ENCODE data around the gene DPEP3. TPM values are rescaled to one million over a fixed set of nuclear protein-coding genes. Genes with fewer than 3 reads are reported as not detected.
"Not testable (repeated sequence)": the region's sequence is repeated elsewhere in the genome, so short reads cannot be mapped to it uniquely, and the experiment has no call there.

The DPEP3 gene
- polyA plus RNA-seq (2013, experiment 1 of 2), result not detected
- polyA plus RNA-seq (2013, experiment 2 of 2), result not detected

DNA sequence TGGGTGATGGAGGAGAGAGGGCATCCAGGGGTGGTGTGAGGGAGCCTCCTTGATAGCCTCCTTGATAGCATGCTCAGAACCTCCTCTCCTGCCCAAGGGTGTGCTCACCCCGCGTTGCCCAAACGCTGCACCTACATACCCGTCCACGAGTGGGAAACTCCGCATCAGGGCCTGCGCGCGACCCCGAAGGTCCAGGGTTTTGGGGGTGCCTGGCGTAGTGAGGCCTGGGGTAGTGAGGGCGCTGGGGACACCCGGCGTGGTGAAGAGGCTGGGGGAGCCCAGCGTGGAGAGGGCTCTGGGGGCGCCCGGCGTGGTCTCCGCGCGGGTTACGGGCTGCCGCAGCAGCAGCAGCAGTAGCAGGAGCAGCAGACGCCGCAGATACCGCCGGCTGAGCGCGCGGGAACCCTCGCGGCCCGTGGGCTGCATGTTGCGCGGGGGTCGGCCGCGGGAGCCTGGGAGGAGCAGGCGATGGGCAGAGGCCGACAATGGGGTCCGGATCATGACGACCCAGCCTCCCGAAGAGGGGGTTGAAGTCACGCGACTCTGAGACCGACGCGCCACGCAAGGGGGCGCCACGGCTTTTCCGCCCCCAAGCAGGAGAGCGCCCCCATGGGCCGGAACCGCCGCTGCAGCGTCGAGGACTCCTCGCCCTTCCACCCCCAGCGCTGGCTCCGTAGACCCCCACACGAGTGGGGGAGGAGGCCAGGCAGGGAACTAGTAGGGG is at the start of gene DPEP3:
Gene DPEP3, minus strand, starts transcription at position 545 of the 724 bp plus-strand sequence. Its CDS starts 119 bp downstream, at position 426.
- Histone ChIP-seq H3K36me3 (ENCODE audit: insufficient read depth, low read length) (no peaks in the 10 kb centered on the region), H3K4me3 (ENCODE audit: low read length) (no peak within 1 kb of the TSS), H3K9me3 (ENCODE audit: insufficient read depth, low read depth, low read length) (no peaks in the 10 kb centered on the region), H3K27ac (ENCODE audit: low read depth, low read length) (no peak within 1 kb of the TSS), H3K27me3 (ENCODE audit: insufficient read depth, low read length) (no peaks in the 10 kb centered on the region), H3K9ac (ENCODE audit: low read depth, low read length) (no peak within 1 kb of the TSS), H3K4me1 (ENCODE audit: insufficient read depth, low read length) (no peaks in the 10 kb centered on the region)
- 91% methylated on average over 62 of the region's 62 CpGs for WGBS

GRCh38 chr16:68028996-68029395 is 48.7 kb upstream of the DPEP3 start:
- no peak overlapping the region for H3K9ac ChIP-seq (ENCODE audit: low read depth, low read length)
- H3K9me3 ChIP-seq (ENCODE audit: insufficient read depth, low read depth, low read length), result no peaks in the 10 kb centered on the region
- no peaks in the 10 kb centered on the region for H3K4me1 ChIP-seq (ENCODE audit: insufficient read depth, low read length)
- H3K4me3 ChIP-seq (ENCODE audit: low read length), result no peak overlapping the region
- no peaks in the 10 kb centered on the region for H3K27me3 ChIP-seq (ENCODE audit: insufficient read depth, low read length)
- H3K27ac ChIP-seq (ENCODE audit: low read depth, low read length), result no peak overlapping the region
- peaks cover 32% of the 10 kb centered on the region for H3K36me3 ChIP-seq (ENCODE audit: insufficient read depth, low read length)
- WGBS, result 96% methylated on average over 3 of the region's 3 CpGs

DNA sequence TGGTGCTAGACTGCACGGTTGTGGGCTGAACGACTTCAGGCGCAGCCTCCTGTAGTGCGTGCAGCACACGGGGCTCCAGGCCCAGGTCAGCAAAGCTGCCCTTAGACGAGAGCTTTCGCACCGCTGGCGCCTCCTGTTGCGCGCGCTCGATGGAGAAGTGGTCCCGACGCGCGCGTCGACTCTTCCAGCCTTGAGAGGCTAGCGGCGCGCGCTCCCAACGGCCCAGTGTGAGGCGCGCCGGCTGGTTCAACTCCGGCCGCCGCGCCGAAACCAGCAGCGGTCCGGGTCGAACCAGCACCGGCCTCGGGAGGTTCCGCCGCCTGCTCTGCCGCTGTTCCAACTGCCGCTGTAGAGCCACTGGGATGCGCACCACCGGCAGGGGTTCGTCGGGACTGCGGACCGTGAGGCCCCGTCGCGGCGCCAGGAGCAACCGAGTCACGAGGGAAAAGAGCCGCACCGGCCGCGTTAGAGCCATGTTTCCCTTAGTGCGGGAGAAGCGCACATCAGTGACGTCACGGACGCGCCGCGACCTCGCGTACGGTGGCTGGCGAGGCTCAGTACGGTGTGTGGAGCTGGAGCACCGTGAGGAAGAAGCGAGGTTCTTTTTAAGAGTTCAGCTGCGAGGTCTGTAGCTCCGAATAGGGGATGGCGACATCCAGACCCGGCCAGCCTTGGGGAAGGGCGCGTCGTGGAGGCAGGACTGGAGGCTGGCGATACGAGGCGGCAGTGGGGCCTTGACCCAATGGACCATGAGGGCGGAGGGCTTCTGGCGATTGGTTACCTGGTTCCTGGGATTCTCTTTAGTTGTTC is 42.6 kb upstream of the DPEP3 start, which contains the start of the genes DDX28 and DUS2:
Gene DDX28, minus strand, starts transcription at position 505 of the 810 bp plus-strand sequence. Its CDS starts 30 bp downstream, at position 475.
Gene DUS2, plus strand, starts transcription at position 557 of the 810 bp plus-strand sequence. CDS start 14,740 bp downstream, outside the sequence.
- WGBS, result under 1% methylated on average over 84 of the region's 84 CpGs
- Histone ChIP-seq H3K4me1 (ENCODE audit: insufficient read depth, low read length) (peaks cover 5% of the 10 kb centered on the region; the same call in 1 of the 2 replicates), H3K36me3 (ENCODE audit: insufficient read depth, low read length) (peaks cover 29% of the 10 kb centered on the region), H3K4me3 (ENCODE audit: low read length) (peak within 1 kb of the TSS; percentile 78), H3K9me3 (ENCODE audit: insufficient read depth, low read depth, low read length) (no peaks in the 10 kb centered on the region), H3K27ac (ENCODE audit: low read depth, low read length) (peak within 1 kb of the TSS; percentile 95), H3K27me3 (ENCODE audit: insufficient read depth, low read length) (no peaks in the 10 kb centered on the region), H3K9ac (ENCODE audit: low read depth, low read length) (peak within 1 kb of the TSS; percentile 97)

GRCh38 chr16:68022278-68022727 is 42.0 kb upstream of the DPEP3 start:
- peak overlapping the region; percentile 95 for H3K27ac ChIP-seq (ENCODE audit: low read depth, low read length)

DNA sequence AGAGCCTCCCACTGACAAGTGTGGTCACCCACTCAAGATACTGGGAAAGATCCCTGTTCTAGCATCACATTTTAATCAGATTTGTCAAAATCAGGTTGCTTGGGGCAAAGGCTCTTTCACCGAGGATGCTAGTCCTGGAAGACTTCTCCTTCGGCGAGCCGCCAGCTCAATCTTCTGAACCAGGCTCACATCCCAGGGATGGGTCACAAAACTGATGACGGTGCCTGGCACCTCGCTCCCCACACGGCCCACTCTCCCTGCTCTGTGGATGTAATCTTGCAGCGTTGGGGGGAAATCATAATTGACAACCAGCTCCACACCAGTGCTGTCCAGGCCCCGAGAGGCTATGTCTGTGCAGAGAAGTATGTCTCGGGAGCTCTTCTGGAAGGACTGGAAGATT is 41.2 kb upstream of the DPEP3 start:
- WGBS, result 92% methylated on average over 10 of the region's 10 CpGs
- H3K4me3 ChIP-seq (ENCODE audit: low read length), result peak overlapping the region; percentile 78

More at GRCh38 chr16:68022278-68022727, 42.0 kb upstream of the DPEP3 start:
- peaks cover 27% of the 10 kb centered on the region for H3K36me3 ChIP-seq (ENCODE audit: insufficient read depth, low read length)
- peak overlapping the region; percentile 97 for H3K9ac ChIP-seq (ENCODE audit: low read depth, low read length)
- H3K4me3 ChIP-seq (ENCODE audit: low read length), result peak overlapping the region; percentile 78
- H3K9me3 ChIP-seq (ENCODE audit: insufficient read depth, low read depth, low read length), result no peaks in the 10 kb centered on the region
- WGBS, result 17% methylated on average over 19 of the region's 19 CpGs
- peaks cover 5% of the 10 kb centered on the region; the same call in 1 of the 2 replicates for H3K4me1 ChIP-seq (ENCODE audit: insufficient read depth, low read length)
- H3K27me3 ChIP-seq (ENCODE audit: insufficient read depth, low read length), result no peaks in the 10 kb centered on the region

DNA sequence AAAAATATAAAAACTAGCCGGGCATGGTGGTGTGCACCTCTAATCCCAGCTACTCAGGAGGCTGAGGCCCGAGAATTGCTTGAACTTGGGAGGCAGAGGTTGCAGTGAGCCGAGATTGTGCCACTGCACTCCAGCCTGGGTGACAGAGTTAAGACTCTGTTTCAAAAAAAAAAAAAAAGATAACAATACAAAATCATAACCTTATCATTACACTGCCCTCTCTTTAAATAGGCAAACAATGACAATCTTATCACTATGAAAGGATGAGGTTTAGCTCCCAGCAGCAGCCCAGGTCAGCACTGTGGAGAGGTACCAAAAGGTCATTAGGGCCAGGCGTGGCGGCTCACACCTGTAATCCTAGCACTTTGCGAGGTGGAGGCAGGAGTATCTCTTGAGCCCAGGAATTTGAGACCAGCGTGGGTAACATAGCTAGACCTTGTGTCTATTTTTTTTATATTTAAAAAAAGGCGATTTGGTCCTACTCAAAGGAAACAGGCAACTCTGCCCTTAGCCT is 38.9 kb upstream of the DPEP3 start:
- H3K4me3 ChIP-seq (ENCODE audit: low read length), result no peak overlapping the region
- WGBS, result 85% methylated on average over 8 of the region's 8 CpGs

More for the DNA sequence above, 41.2 kb upstream of the DPEP3 start:
- H3K27ac ChIP-seq (ENCODE audit: low read depth, low read length), result no peak overlapping the region
- H3K9me3 ChIP-seq (ENCODE audit: insufficient read depth, low read depth, low read length), result no peaks in the 10 kb centered on the region
- H3K9ac ChIP-seq (ENCODE audit: low read depth, low read length), result no peak overlapping the region
- peaks cover 24% of the 10 kb centered on the region for H3K36me3 ChIP-seq (ENCODE audit: insufficient read depth, low read length)
- no peaks in the 10 kb centered on the region for H3K27me3 ChIP-seq (ENCODE audit: insufficient read depth, low read length)
- H3K4me1 ChIP-seq (ENCODE audit: insufficient read depth, low read length), result peaks cover 5% of the 10 kb centered on the region; the same call in 1 of the 2 replicates

GRCh38 chr16:68015681-68016080 is 35.4 kb upstream of the DPEP3 start, which contains the start of gene DPEP2NB:
Gene DPEP2NB (minus strand): TSS chr16:68015911. CDS start chr16:68015770, 141 bp downstream.
- Histone ChIP-seq H3K27me3 (ENCODE audit: insufficient read depth, low read length) (no peaks in the 10 kb centered on the region), H3K9me3 (ENCODE audit: insufficient read depth, low read depth, low read length) (no peaks in the 10 kb centered on the region), H3K9ac (ENCODE audit: low read depth, low read length) (no peak within 1 kb of the TSS), H3K4me3 (ENCODE audit: low read length) (no peak within 1 kb of the TSS), H3K27ac (ENCODE audit: low read depth, low read length) (no peak within 1 kb of the TSS), H3K36me3 (ENCODE audit: insufficient read depth, low read length) (no peaks in the 10 kb centered on the region), H3K4me1 (ENCODE audit: insufficient read depth, low read length) (no peaks in the 10 kb centered on the region)
- 88% methylated on average over 5 of the region's 5 CpGs for WGBS

More for the DNA sequence above, 38.9 kb upstream of the DPEP3 start:
- Histone ChIP-seq H3K4me1 (ENCODE audit: insufficient read depth, low read length) (peaks cover 5% of the 10 kb centered on the region; the same call in 1 of the 2 replicates), H3K36me3 (ENCODE audit: insufficient read depth, low read length) (peaks cover 12% of the 10 kb centered on the region), H3K9ac (ENCODE audit: low read depth, low read length) (no peak overlapping the region), H3K27ac (ENCODE audit: low read depth, low read length) (no peak overlapping the region), H3K27me3 (ENCODE audit: insufficient read depth, low read length) (no peaks in the 10 kb centered on the region), H3K9me3 (ENCODE audit: insufficient read depth, low read depth, low read length) (no peaks in the 10 kb centered on the region)

DNA sequence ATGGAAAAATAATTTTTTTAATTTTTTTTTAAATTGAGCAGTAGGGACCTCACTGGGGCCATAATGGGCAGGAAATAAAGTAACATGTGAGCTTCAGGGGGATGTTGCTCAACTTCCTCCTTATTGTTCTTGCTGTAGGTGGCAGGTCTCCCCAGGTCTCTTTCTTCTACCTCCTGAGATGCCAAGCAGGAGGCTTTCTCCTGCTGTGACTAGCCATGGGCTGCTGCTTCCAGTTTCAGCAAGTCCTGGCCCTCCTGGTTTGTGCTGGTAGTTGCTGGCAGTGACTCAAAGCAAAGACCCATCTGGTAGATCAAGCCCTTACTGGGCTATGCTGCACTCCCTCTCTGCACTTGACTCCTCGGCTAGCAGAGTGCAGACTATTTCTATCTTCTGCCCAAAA is 33.1 kb upstream of the DPEP3 start:
- Histone ChIP-seq H3K4me1 (ENCODE audit: insufficient read depth, low read length) (peaks cover 5% of the 10 kb centered on the region; the same call in 1 of the 2 replicates), H3K36me3 (ENCODE audit: insufficient read depth, low read length) (no peaks in the 10 kb centered on the region), H3K27ac (ENCODE audit: low read depth, low read length) (no peak overlapping the region), H3K9ac (ENCODE audit: low read depth, low read length) (no peak overlapping the region), H3K9me3 (ENCODE audit: insufficient read depth, low read depth, low read length) (no peaks in the 10 kb centered on the region), H3K4me3 (ENCODE audit: low read length) (no peak overlapping the region), H3K27me3 (ENCODE audit: insufficient read depth, low read length) (no peaks in the 10 kb centered on the region)
- 89% methylated on average over 1 of the region's 1 CpG for whole genome bisulfite sequencing

DNA sequence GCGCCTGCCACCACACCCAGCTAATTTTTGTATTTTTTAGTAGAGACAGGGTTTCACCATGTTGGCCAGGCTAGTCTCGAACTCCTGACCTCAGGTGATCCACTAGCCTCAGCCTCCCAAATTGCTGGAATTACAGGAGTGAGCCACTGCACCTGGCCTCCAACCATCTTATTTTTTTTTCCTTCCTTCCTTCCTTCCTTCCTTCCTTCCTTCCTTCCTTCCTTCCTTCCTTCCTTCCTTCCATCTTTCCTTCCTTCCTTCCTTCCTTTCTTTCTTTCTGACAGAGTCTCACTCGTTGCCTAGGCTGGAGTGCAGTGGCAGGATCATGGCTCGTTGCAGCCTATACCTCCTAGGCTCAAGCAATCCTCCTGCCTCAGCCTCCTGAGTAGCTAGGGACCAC is 29.6 kb upstream of the DPEP3 start:
- H3K27me3 ChIP-seq (ENCODE audit: insufficient read depth, low read length); H3K9me3 ChIP-seq (ENCODE audit: insufficient read depth, low read depth, low read length); H3K4me1 ChIP-seq (ENCODE audit: insufficient read depth, low read length); H3K27ac ChIP-seq (ENCODE audit: low read depth, low read length); H3K36me3 ChIP-seq (ENCODE audit: insufficient read depth, low read length); H3K4me3 ChIP-seq (ENCODE audit: low read length); H3K9ac ChIP-seq (ENCODE audit: low read depth, low read length): not testable (repeated sequence)
- 92% methylated on average over 3 of the region's 4 CpGs for WGBS

- peaks cover 5% of the 10 kb centered on the region; the same call in 1 of the 2 replicates for H3K4me1 ChIP-seq (ENCODE audit: insufficient read depth, low read length)
- no peak overlapping the region for H3K9ac ChIP-seq (ENCODE audit: low read depth, low read length)
These were observed 28.9 kb upstream of the DPEP3 start for GRCh38 chr16:68009157-68009735.

More at GRCh38 chr16:68009157-68009735, 28.9 kb upstream of the DPEP3 start:
- no peaks in the 10 kb centered on the region for H3K36me3 ChIP-seq (ENCODE audit: insufficient read depth, low read length)
- no peaks in the 10 kb centered on the region for H3K27me3 ChIP-seq (ENCODE audit: insufficient read depth, low read length)
- no peaks in the 10 kb centered on the region for H3K9me3 ChIP-seq (ENCODE audit: insufficient read depth, low read depth, low read length)
- H3K27ac ChIP-seq (ENCODE audit: low read depth, low read length), result no peak overlapping the region
- WGBS, result 67% methylated on average over 9 of the region's 9 CpGs
- H3K4me3 ChIP-seq (ENCODE audit: low read length), result no peak overlapping the region

Data from HUES64 (cell line).